Islet precursor cell (in vitro differentiated cells): ENCODE data around the gene TCN1.

Source experiments
- DNase-seq: peaks from one replicate; pipeline ENCODE4 v3.0.0-alpha.2; 2018

TCN1 gene

GRCh38 chr11:59807047-59807610 is 59.2 kb downstream of the TCN1 start:
- no peak for DNase-seq

DNA sequence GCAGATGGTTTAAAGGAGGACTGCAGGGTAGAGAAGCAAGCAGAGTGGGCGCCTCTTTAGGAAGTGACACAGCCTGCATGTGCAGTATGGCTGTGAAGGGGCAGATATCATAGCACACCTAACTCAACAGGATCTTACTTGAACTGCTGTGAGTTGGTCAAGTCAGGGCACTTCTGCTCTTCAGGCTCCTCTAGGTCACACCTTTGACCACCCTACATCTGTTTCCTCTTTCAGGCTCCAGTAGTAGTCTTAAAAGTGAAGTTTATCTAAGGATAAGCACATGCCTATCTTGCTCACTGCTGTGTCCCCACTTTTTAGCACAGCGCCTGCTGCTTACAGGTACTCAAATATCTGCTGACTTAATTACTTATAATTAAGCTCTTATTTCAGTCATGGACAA is 62.2 kb downstream of the TCN1 start:
- DNase-seq: no peak
